ENCODE results near the gene PARD6A.
A peak's percentile ranks its signal among the peaks of the same experiment; 100 is the strongest.

Gene PARD6A, protein sequence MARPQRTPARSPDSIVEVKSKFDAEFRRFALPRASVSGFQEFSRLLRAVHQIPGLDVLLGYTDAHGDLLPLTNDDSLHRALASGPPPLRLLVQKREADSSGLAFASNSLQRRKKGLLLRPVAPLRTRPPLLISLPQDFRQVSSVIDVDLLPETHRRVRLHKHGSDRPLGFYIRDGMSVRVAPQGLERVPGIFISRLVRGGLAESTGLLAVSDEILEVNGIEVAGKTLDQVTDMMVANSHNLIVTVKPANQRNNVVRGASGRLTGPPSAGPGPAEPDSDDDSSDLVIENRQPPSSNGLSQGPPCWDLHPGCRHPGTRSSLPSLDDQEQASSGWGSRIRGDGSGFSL

DNA sequence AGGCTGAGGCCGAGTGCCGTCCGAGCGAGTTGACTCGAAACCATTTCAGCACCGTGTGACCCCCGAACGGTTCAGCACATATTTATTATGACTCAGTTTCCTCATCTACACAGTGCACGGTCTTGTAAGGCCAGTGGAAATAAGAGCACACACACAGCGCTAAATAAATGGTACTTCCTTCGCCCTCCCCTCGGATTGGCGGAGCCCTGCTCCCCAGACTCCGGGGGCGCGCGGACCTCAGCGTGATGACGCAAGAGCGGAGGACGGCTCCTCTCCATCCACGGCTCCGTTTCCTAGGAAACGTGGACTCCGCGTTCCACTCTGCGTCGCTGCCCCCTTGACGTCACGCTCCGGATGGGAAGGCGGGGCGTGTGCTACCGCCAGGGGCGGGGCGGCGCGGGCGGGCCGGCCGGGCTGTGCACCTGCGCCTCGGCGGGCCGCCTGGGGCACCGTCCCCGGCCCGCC, at the start of gene PARD6A:
TSS of gene PARD6A (plus strand) at position 397 of the 465 bp plus-strand sequence. CDS start 79 bp downstream, outside the sequence.
- H3K4me3 ChIP-seq (ENCODE audit: low read length): peak within 1 kb of the TSS; percentile 94
- peak; percentile 92 for DNase-seq (ENCODE audit: low read depth)
- TF ChIP-seq, protein P1, sequence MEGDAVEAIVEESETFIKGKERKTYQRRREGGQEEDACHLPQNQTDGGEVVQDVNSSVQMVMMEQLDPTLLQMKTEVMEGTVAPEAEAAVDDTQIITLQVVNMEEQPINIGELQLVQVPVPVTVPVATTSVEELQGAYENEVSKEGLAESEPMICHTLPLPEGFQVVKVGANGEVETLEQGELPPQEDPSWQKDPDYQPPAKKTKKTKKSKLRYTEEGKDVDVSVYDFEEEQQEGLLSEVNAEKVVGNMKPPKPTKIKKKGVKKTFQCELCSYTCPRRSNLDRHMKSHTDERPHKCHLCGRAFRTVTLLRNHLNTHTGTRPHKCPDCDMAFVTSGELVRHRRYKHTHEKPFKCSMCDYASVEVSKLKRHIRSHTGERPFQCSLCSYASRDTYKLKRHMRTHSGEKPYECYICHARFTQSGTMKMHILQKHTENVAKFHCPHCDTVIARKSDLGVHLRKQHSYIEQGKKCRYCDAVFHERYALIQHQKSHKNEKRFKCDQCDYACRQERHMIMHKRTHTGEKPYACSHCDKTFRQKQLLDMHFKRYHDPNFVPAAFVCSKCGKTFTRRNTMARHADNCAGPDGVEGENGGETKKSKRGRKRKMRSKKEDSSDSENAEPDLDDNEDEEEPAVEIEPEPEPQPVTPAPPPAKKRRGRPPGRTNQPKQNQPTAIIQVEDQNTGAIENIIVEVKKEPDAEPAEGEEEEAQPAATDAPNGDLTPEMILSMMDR (conservative IDR thresholded peaks at IDR 0.05; ENCODE audit: low read length): no peak

DNA sequence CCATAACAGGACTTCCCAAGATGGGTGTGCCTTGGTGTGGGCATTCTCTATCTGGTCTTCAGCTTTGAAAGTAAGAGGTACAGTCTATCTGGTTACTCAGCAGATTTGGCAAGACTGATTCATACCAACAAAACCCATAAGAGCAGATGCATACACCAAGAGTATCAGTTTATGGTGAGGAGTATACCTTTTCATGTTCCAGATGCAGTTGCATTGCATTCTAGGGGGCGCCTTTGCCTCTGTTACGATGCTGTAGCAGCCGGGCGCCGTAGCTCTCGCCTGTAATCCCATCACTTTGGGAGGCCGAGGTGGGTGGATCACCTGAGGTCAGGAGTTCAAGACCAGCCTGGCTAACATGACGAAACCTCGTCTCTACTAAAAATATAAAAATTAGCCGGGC, 47.0 kb upstream of the PARD6A start:
- no peak for DNase-seq (ENCODE audit: low read depth)
- TF ChIP-seq, protein P1 (conservative IDR thresholded peaks at IDR 0.05; ENCODE audit: low read length): no peak
- no peak overlapping the region for H3K4me3 ChIP-seq (ENCODE audit: low read length)

DNA sequence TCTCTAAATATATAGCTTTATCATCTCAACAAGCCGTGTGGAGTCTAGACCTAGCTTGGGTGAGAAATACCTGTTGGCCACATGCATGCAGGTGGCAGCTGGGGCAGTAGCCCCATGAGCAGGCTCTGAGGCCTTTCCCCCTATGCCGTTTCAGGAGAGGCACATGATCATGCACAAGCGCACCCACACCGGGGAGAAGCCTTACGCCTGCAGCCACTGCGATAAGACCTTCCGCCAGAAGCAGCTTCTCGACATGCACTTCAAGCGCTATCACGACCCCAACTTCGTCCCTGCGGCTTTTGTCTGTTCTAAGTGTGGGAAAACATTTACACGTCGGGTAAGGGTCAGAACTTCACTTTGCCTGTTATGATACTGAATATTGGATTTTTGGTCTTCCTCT, 32.5 kb upstream of the PARD6A start:
- H3K4me3 ChIP-seq (ENCODE audit: low read length): no peak overlapping the region
- TF ChIP-seq, protein P1 (conservative IDR thresholded peaks at IDR 0.05; ENCODE audit: low read length): no peak
- no peak for DNase-seq (ENCODE audit: low read depth)

DNA sequence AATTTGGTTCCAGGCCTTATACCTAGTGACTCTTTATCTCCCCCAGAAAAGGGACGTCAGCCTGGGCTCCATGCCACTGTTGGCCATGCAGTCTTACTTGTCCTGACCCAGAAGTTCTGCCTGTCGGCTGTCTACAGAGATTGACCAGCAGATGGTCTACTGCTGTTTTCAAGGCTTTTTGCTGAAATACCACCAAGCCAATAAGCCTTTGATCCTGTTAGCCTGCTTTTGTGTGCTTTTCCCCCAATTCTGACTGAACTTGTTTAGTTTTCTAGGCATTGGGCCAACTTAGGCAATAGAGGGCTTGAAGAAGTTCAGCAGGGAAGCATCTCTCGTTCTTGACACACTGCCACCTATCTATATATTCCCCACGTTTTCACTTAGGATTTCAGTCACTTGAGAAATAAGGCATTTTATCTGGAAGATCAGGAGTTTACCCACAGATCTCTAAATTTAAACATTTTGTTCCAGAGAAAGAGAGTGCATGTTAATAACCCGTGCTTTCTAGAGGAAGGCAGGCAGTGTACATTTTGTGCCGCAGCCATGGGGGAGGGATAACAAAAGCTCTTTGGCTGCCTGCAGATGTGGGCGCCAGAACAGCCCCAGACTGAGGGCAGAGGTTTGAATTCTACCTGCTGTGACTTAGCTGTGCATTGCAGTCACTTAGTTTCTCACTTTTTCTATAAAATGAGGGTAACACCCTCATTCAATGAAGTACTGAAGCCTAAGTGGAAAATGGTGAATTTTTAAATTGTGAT, 28.2 kb upstream of the PARD6A start:
- TF ChIP-seq, protein P1 (conservative IDR thresholded peaks at IDR 0.05; ENCODE audit: low read length): no peak
- H3K4me3 ChIP-seq (ENCODE audit: low read length): no peak overlapping the region
- DNase-seq (ENCODE audit: low read depth): peak; percentile 28

DNA sequence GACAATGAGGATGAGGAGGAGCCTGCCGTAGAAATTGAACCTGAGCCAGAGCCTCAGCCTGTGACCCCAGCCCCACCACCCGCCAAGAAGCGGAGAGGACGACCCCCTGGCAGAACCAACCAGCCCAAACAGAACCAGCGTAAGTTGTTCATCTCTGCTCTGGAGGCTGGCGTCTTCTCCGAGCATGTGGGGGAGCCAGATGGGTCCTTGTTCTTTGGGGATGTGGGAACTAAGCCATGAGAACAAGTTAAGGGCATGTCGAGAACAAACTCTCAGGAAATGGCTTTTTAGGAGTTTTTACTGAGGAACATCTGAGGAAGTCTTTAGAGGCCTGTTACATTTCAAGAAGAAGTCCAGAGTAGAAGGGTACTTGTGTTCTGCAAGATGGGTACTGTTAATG, 24.0 kb upstream of the PARD6A start:
- no peak overlapping the region for H3K4me3 ChIP-seq (ENCODE audit: low read length)
- DNase-seq (ENCODE audit: low read depth): no peak
- TF ChIP-seq, protein P1 (conservative IDR thresholded peaks at IDR 0.05; ENCODE audit: low read length): no peak

DNA sequence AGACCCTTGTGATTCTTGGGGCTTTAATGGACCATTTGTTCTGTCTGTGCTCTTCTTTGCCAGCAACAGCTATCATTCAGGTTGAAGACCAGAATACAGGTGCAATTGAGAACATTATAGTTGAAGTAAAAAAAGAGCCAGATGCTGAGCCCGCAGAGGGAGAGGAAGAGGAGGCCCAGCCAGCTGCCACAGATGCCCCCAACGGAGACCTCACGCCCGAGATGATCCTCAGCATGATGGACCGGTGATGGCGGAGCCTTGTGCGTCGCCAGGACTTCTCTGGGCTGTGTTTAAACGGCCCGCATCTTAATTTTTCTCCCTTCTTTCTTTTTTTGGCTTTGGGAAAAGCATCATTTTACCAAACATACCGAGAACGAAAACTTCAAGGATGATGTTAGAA, 23.1 kb upstream of the PARD6A start:
- DNase-seq (ENCODE audit: low read depth): no peak
- H3K4me3 ChIP-seq (ENCODE audit: low read length): no peak overlapping the region
- TF ChIP-seq, protein P1 (conservative IDR thresholded peaks at IDR 0.05; ENCODE audit: low read length): no peak
